Measurements from ENCODE around the gene SAC3D1.

The SAC3D1 gene

DNA sequence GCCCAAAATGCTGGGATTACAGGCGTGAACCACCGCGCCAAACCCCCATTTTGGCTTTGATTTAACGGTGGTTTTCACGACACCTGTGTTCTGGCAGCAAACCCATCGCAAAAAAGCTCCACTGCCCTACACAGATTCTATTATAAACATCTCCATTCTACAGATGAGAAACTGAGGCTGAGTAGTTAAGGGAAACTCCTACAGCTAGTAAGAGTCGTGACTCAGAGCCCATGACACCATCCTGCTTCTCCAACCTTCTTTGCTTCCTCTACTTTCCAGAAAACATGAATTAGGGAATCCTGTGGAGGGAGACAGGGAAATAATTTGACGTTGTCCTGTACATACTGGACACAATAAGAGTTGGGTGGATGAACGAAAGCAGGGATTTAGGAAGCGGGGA is 14.2 kb upstream of the SAC3D1 start:
- DNase-seq = no peak

DNA sequence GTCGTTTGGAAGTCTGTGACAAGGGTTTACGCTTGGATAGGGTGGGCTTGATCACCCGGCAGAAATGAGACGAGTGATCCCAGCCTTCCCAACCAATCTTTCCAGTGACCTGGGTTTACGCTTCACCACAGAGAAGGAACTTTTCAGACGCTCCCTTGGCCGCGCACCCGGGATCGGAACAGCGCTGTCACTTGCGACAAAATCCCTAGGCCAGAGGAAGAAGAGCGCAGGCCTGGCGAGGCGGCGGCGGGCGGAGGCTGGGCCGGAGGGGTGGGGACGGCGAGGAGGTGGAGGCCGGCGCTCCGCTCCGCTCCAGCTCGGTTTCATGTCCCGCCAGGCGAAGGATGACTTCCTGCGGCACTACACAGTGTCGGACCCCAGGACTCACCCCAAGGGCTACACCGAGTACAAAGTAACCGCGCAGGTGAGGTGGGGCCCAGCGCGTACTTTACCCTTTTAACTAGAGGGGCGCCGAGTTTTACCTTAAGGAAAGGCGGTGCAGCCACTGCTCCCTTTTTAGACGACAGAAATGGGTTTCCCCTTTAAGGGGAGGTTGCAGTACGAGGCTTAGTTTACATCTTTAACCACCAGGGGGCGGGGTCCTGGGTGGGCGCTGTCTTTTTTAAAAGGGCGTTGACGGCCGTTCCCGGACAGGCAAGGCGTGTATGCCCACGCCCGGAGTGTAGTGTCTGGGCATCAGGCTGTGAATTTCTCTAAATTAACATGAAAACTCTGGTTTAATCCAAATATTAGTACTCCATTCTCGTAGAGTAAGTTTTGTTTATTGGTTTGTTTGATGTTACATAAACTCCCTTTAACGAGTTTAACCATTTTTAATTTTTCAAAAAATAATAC is 13.6 kb upstream of the SAC3D1 start, which contains the start of gene SNX15:
Gene SNX15 (plus strand): TSS at position 227 of the 855 bp plus-strand sequence. CDS start 99 bp downstream, at position 326.
- DNase-seq = peak; percentile 98

DNA sequence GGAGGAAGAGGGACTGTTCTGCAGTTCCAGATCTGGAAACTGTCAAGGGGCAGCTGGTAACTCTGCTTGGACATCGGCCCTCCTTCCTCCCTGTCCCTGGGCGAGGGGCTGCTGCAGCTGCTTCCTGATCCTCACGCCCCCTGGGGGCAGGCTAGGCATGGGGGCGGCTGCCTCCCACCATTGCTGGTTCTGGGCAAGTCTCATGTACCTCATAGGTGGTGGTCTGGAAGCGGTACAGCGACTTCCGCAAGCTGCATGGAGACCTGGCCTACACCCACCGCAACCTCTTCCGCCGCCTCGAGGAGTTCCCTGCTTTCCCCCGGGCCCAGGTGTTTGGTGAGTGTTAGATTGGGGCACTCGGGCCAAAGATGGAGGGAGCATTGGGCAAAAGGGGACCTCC is 8.8 kb upstream of the SAC3D1 start:
- DNase-seq = no peak

DNA sequence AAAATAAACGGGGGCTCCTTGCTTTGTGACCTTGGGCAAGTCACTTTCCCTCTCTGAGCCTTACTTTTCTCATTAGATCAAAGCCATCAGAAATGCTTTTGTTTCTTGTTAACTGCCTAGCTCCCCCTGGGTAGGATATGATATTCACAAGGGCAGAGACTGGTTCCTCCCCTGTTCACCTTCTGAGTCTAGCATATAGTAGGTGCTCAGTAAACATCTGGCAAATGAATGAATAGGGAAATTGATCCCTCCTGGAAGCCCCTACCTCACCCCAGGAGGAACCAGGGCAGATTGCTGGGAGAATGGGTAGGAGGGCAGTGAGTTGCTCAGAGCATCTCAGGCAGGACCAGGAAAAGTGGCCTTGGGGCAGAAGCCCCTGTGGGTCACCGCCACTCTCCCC is 6.6 kb upstream of the SAC3D1 start:
- no peak for DNase-seq

DNA sequence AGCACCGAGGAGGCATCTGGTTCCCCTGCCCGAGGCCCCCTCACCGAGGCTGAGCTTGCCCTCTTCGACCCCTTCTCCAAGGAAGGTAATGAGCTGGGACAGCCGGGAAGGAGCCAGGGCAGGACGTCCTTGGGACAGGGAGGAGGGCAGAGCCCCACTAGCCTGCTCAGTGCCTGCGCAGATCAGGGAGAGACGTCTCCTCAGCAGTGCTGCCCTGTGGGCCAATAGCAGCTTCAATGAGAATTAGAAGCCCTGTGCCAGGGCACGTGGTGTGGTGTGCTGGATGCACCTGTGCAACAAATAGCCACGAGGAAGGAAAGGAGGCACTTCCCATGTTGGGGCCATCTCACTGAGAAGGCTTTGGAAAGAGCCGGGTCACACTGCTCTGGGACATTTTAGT is 5.4 kb upstream of the SAC3D1 start:
- DNase-seq = no peak

DNA sequence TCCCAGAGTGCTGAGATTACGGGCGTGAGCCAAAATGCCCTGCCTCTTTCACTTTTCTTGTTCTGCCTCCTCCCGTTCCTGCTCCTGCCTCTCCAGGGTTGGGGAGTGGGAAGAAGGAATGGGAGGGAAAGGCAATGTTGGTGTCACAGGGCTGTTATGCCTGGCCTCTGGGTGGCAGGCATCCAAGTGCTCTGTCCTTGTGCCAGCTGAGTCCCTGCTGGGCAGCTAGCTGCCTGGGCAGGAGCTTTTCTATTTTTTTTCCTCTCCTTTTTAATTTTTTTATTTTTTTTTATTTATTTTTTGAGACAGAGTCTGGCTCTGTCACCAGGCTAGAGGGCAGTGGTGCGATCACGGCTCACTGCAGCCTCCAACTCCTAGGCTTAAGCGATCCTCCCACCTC is 4.1 kb upstream of the SAC3D1 start:
- DNase-seq = no peak

DNA sequence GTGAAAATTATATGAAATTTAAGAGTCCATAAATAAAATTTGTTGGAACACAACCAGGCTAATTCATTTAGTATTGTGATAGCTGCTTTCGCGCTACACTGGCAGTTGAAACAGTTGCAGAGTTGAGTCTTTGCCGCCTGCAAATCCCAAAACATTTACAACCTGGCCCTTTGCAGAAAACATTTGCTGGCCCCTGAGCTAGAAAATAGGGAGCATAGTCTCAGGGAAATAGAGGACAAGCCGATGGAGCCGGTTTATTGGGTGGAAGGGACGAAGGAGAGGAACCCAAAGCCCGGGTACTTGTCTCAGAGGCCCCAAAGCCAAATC is 527 bp upstream of the SAC3D1 start:
- DNase-seq = no peak

DNA sequence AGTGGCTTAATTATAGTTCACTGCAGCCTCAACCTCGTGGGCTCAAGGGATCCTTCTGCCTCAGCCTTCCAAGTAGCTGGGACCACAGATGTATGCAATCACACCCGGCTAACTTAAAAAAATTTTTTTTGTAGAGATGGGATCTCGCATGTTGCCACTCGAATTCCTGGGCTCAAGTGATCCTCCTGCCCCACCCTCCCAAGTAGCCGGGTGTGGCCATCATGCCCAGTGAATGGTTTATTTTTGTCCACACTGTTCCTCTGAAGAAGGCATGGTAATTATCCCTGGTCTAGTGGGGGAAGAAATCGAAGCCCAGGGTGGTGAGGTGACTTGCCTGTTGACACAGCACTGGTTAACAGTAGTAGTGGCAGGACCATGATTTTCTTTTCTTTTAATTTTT is 1.9 kb downstream of the SAC3D1 start:
- no peak for DNase-seq

DNA sequence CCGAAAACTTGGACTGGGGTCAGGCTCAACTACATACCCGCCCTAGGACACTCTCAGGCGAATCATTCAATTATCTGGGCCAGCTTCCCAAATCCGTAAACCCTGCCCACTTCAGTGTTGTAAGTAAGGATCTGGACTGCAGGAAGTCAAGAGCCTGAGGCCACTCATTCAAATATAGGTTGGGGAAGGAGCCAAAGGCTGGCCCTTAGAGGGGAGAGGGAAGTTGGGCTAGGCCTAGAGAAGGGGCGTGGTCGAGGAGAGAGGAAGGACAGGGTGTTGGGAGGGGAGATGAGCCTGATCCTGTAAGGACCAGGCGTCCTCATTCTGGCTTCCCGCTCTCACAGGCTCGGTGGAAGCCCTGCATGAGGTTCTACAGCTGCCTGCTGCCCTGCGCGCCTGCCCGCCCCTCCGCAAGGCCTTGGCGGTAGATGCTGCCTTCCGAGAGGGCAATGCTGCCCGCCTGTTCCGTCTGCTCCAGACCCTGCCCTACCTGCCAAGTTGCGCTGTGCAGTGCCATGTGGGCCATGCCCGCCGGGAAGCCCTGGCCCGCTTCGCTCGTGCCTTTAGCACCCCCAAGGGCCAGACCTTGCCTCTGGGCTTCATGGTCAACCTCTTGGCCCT is 3.0 kb downstream of the SAC3D1 start:
- DNase-seq = no peak

DNA sequence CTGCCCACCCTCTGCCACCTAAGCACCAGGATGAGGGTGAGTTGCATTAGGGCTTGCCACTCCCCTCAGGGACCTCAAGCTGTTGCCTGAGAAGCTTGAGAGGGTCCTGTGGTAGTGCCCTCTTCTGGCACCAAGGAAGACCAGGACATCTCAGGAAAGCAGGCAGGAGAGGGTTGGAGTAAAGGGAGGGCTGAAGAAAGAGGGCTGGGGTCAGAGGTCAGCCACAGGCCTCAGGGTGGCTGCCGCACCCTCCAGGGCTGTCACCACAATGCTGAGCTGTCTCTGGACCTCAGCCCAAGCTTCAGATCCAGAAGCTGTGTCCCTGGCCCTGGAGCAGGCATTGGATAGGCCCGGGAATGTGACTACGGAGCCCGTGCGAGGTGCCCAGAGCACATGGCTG is 4.1 kb downstream of the SAC3D1 start:
- DNase-seq = no peak

DNA sequence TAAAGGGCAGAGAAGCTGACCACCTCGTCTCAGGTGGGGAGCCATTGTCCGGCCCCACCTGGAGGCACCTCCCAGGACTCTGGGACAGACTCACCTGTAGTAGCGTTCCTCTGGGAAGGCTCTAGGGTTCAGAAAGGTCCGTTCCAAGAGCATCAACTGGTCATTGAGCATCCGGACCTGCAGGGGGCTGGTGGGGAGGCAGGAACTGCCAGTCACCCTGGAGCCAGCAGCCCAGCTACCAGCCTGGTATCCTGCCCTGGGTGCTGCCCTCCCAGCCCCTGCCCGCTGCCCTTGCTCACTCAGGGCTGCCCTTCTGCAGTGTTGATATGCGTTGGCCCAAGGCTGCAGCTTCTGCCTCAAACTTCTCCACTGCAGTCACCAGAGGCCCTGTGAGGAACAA is 4.7 kb downstream of the SAC3D1 start:
- no peak for DNase-seq

DNA sequence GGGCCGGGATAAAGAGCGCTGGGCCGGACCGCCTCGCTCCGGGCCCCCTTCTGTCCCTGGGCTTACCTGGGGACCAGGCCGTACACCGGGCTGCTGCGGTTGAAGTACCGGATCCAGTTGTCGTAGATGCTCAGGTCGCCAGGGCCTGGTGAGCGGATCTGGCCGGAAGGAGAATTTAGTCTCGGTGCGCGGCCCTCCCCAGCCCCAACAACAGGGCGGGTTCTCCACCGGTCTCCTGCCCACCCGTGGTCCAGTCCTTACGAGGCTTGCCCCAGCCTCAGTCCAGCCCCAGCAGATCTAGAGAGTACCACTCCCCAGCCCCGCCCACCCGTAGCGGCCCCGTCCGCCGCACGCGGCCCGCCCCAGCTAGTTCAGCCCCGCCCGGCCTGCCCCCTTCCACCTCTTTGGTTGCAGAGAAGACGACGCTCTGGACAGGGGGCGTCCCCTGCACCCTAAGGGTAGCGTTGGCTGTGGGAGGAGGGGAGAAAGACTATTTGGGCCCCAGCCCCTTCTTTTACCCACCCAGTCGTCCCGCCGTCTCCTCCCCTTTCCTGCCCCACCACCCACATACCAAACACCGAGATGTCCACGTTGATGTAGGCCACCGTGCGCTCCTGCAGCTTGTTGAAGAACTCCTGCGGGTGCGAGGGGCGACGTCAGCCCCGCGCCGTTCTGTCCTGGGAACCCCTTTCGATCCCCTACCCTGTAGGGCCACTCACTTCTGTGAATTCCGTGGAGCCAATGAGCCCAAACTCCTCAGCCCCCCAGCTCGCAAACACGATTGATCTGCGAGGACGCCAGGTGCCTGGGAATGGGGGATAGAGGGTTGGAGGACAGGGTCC is 6.8 kb downstream of the SAC3D1 start:
- DNase-seq = no peak

DNA sequence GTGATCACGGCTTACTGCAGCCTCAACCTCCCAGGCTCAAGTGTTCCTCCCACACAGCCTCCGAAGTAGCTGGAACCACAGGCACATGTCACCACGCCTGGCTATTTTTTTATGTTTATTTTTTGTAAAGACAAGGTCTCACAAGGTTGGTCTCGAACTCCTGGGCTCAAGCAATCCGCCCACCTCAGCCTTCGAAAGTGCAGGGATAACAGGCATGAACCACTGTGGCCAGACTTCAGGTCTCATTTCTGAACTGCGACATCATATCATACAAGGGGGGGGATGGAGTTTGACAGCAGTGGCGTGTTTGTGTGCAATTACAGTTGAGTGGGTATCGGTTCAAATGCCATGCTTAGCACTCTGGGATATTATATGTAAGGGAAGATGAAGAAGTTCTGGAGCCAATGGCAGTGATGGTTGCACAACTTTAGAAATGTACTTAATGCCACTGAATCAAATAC is 10.4 kb downstream of the SAC3D1 start:
- no peak for DNase-seq

DNA sequence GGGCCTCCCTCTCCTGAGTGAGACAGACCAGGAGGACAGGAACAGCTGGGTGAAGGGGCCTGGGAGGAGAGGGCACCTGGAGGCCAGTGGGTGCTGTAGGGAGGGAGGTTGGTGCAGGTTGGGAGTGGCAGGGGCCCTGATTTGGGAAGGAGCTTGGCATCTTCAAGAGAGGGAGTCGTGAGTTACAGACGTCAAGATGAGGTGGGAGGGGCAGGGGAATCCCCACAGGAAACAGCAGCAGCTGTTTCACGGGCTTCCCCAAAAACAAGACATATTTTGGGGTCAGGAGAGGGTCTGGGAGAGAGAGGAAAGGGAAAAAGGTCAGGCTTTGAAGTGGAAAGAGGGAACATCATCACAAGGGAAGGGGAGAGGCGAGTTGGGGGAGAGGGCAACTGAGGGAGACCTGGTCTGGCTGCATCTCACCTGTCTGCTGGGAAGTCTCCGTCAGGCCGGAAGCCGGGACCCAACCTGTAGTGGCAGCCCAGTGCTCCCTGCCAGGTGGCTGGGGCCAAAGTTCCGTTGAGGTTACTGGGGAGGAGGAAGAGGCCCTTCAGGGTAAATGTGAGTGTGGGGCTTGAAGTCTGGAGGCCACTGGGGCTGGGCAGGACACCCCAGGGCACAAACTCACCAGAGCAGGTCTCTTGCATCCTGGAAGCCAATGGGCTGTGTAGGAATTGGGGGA is 13.0 kb downstream of the SAC3D1 start:
- DNase-seq = no peak

DNA sequence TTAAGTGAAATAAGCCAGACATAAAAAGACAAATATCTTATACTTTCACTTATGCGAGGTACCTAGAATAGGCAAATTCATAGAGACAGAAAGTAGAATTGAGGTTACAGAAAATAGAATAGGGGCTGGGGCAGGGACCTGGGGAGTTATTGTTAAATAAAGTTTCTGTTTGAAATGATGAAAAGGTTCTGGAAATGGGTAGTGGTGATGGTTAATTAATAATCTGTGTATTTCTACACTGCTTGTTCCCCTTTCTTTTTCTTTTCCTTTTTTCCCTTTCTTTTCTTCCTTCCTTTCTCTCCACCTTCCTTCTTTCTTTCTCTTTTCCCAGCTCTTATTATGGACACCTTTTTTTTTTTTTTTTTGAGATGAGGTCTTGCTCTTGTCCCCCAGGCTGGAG is 14.5 kb downstream of the SAC3D1 start:
- no peak for DNase-seq

DNA sequence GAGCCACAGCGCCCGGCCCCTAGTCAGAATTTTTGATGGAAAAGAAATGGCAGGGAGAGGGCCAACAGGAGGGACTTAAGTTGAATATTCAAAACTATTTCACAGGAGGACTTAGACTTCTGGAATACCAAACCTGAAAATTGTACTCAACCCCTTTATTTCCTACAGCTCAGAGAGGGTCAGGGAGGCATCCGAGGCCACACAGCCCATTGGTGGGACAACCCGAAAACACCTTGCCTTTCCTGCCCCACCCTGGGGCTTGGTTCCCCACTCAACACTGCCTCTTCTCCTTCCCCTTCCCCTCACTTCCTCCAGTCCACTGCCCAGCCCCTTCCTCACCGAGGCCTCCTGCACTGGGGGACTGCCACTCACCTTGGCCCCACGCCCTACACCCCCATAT is 16.0 kb downstream of the SAC3D1 start:
- DNase-seq = no peak

DNA sequence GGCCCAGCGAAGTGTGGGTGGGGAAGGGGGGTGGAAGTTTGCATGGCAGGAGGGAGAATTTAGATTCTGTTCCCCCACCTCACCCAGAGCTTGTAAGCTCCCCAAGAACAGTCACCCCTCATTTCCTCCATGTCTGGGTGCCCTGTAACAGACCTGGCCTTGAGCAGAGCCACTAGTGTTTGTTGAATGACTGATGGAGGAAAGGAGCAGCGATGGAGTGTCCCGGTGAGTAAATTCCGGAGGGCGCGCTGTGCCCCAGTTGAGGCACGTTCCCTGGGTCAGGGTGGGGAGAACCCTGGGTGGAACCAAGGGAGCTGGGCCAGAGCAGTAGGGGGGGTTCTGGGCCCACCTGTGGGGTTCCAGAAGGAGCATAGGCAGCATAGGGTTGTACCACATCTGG is 16.5 kb downstream of the SAC3D1 start:
- DNase-seq = no peak

DNA sequence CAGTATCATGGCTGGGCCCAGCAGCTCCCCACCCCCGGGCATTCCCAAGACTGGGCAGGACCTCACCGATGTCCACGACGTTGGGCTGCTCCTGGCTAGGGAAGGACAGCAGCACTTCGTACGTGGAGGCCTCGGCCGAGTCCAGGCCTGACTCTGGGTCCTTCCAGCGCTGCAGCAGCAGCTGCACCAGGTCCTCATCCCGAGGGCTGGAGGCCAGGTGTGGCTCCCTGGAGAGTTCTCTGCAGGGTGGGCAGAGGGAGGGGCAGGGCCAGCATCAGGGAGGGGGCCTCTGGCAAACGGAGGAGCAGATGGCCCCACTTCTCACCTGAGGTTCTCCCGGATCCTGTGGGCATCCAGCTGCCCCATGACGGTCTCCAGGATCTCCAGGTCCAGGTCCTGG is 17.0 kb downstream of the SAC3D1 start:
- no peak for DNase-seq

DNA sequence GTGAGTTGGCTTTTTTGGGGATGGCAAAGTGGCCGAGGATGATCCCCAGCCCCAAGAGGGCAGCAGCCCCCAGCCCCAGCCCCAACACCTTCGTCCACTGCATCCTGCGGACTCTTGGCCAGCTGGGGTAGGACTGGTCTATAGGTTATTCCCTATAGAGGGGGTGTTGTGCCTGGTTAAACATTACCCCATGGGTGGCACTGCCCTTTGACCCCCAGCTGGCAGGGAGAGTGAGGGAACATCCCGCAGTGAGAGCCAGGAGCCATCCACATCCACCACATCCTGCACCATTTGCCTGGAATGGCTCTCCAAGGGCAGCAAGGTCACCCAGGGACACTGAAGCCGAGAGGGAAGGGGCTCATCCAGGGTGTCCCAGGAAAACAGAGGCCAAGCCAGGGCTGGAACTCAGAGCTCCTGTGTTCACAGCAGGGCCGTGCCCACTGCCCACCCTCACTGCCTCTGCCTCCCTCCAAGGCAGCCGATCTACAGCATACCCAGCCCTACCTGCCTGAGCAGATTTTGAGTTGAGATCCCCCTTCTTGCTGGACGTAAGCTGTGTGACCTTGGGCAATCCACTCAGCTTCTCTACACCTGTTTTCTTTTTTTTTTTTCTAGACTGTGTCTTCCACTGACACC is 17.5 kb downstream of the SAC3D1 start, which contains the start of gene NAALADL1:
Gene NAALADL1 (minus strand): TSS at position 135 of the 636 bp plus-strand sequence. CDS start 32 bp downstream, at position 103.
- no peak for DNase-seq

DNA sequence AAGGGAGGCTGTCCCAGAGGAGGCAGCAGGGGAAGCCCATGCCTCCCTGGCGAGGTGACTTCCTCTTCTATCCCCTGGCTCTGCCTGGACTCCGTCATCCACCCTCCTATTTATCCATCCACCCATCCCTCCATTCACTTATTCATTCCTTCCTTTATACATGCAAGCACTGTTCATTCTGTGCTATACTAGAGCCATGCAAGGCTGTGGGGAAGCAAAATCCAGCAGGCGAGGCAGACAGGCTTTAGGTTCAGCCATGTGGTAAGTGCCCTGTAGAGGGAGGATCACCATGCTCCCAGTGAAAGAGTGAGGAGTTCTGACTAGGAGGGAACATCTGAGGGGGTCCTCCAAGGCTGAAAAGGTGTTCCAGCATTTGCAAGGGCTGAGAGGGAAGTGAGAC is 18.5 kb downstream of the SAC3D1 start:
- no peak for DNase-seq

DNA sequence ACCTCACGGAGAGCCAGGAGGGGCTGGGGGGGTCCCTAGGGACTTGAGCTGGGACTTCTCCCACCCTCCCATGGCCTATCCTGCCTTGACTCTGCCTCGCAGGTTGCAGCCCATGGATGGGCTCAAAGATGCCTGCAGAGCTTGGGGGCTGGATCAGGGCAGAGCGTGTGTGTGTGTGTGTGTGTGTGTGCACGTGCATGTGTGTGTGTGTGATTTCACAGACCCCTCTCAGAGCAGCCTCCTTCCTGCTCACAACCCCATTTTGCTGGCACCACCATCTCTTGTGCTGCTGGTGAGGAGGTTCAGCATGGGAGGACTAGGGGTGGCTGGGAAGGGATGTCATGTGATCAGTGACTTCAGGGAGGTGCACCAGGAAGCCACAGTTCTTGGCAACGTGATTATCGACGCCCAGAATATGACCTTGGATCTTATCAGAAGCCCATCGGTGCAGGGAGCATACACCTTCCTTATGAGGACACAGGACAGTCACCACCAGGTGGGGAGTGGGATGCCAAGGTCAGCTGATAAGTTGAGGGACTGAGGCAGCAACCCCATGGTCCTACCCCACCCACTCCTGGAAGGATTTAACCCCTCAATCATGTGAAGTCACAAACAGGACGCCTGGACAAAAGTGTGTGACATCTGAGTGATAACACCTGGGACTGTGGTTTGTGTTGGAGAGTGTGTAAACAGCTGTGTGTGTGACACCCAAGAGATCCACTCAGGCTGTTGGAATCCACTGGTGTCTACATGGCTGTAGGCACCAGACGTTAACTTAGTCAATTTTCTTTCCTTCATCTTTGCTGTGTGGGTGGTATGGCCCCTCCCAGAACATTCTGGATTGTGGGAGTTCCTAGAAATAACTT is 19.2 kb downstream of the SAC3D1 start:
- no peak for DNase-seq

Measured in NCI-H526 treated with DMSO at 0.1 percent for 48 hours (cell line).